ENCODE data around the gene TRHDE. TPM values are rescaled to one million over a fixed set of nuclear protein-coding genes. Genes with fewer than 3 reads are reported as not detected.
A peak's percentile ranks its signal among the peaks of the same experiment; 100 is the strongest.

TRHDE gene
- 34.9 TPM for total RNA-seq

- H3K27me3 ChIP-seq: peaks cover 7% of the 10 kb centered on the region
- TF ChIP-seq, protein P1, sequence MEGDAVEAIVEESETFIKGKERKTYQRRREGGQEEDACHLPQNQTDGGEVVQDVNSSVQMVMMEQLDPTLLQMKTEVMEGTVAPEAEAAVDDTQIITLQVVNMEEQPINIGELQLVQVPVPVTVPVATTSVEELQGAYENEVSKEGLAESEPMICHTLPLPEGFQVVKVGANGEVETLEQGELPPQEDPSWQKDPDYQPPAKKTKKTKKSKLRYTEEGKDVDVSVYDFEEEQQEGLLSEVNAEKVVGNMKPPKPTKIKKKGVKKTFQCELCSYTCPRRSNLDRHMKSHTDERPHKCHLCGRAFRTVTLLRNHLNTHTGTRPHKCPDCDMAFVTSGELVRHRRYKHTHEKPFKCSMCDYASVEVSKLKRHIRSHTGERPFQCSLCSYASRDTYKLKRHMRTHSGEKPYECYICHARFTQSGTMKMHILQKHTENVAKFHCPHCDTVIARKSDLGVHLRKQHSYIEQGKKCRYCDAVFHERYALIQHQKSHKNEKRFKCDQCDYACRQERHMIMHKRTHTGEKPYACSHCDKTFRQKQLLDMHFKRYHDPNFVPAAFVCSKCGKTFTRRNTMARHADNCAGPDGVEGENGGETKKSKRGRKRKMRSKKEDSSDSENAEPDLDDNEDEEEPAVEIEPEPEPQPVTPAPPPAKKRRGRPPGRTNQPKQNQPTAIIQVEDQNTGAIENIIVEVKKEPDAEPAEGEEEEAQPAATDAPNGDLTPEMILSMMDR (IDR thresholded peaks at IDR 0.05): no peak
- TF ChIP-seq POLR2AphosphoS5 (IDR thresholded peaks at IDR 0.05; ENCODE audit: insufficient read depth in 1 of 2, low read depth in 1 of 2): peak in 1 of 2 donors; percentile 51
- H3K36me3 ChIP-seq: no peaks in the 10 kb centered on the region
- no peaks in the 10 kb centered on the region for H3K9me3 ChIP-seq
- peak within 1 kb of the TSS; percentile 87 for H3K27ac ChIP-seq
- intact Hi-C loops (cut with DNase I): no loop called here
- no peak for DNase-seq (ENCODE audit: extremely low spot score in 2 of 2)
- H3K4me3 ChIP-seq: peak within 1 kb of the TSS; percentile 70 to 78
- peaks cover 12% of the 10 kb centered on the region for H3K4me1 ChIP-seq
These were observed at the start of gene TRHDE for GRCh38 chr12:72272091-72272661. Gene TRHDE (plus strand): TSS chr12:72272370. CDS start chr12:72272644, 274 bp downstream.

DNA sequence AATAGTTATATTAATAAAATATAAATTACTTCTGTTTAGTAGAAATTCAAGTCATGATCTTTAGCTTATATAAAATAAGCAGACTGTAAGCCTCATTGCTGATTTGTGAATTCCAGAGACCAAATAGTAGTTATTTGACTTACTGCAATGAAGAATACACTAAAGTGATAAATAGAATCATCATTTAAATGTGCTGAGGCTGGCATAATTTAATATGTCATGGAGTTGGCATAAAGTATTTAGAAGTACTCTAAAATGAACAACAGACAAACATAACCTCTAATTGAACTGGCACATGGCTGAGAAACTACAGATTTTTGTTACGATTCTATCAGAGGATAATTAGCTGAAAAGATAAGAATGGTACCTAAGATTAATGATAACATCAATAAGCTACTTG lies 45.7 kb upstream of the TRHDE start:
- TF ChIP-seq POLR2AphosphoS5 (IDR thresholded peaks at IDR 0.05; ENCODE audit: insufficient read depth in 1 of 2, low read depth in 1 of 2) (no peak), POLR2A (IDR thresholded peaks at IDR 0.05) (no peak)
- TF ChIP-seq, protein P1 (IDR thresholded peaks at IDR 0.05): no peak
- H3K4me3 ChIP-seq: no peak overlapping the region
- no peak overlapping the region for H3K27ac ChIP-seq
- no peaks in the 10 kb centered on the region for H3K27me3 ChIP-seq
- H3K9me3 ChIP-seq: no peaks in the 10 kb centered on the region
- no peak for DNase-seq (ENCODE audit: extremely low spot score in 2 of 2)
- H3K4me1 ChIP-seq: no peaks in the 10 kb centered on the region
- intact Hi-C loops (cut with DNase I): no loop called here
- H3K36me3 ChIP-seq: no peaks in the 10 kb centered on the region

- Histone ChIP-seq H3K36me3 (no peaks in the 10 kb centered on the region), H3K27me3 (no peaks in the 10 kb centered on the region), H3K27ac (no peak overlapping the region), H3K4me3 (no peak overlapping the region), H3K4me1 (no peaks in the 10 kb centered on the region), H3K9me3 (no peaks in the 10 kb centered on the region)
- no peak for DNase-seq (ENCODE audit: extremely low spot score in 2 of 2)
- intact Hi-C loops (cut with DNase I): no loop called here
- no peak for TF ChIP-seq POLR2AphosphoS5 (IDR thresholded peaks at IDR 0.05; ENCODE audit: insufficient read depth in 1 of 2, low read depth in 1 of 2)
- TF ChIP-seq, protein P1 (IDR thresholded peaks at IDR 0.05): no peak
- TF ChIP-seq POLR2A (IDR thresholded peaks at IDR 0.05): no peak
These were observed 43.7 kb upstream of the TRHDE start for GRCh38 chr12:72228424-72228823.

GRCh38 chr12:72230589-72230988 lies 41.6 kb upstream of the TRHDE start:
- no peaks in the 10 kb centered on the region for H3K9me3 ChIP-seq
- H3K27me3 ChIP-seq: no peaks in the 10 kb centered on the region
- TF ChIP-seq POLR2AphosphoS5 (IDR thresholded peaks at IDR 0.05; ENCODE audit: insufficient read depth in 1 of 2, low read depth in 1 of 2) (no peak), POLR2A (IDR thresholded peaks at IDR 0.05) (no peak)
- TF ChIP-seq, protein P1 (IDR thresholded peaks at IDR 0.05): no peak
- H3K27ac ChIP-seq: no peak overlapping the region
- no peak overlapping the region for H3K4me3 ChIP-seq
- no peak for DNase-seq (ENCODE audit: extremely low spot score in 2 of 2)
- intact Hi-C loops (cut with DNase I): no loop called here
- no peaks in the 10 kb centered on the region for H3K36me3 ChIP-seq
- no peaks in the 10 kb centered on the region for H3K4me1 ChIP-seq

DNA sequence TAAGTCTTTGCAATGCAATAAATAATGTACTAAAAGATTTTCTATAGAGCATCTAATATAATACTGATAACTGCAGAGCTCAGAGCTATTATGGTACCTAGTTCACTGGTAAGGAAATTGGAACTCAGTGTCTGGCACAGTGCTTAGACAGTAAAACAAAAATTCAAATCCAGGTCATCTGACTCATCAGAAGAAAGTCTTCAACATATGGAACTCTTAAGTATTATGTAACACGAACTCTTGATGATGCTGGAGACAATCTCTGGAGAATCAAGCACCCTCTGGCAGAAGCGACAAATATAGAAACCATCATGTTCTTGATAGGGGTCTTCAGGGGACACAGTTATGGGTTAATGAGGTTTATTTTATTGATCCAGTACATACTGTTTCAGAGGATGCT lies 37.3 kb upstream of the TRHDE start:
- Histone ChIP-seq H3K9me3 (no peaks in the 10 kb centered on the region), H3K27me3 (no peaks in the 10 kb centered on the region), H3K4me3 (no peak overlapping the region), H3K4me1 (no peaks in the 10 kb centered on the region), H3K27ac (no peak overlapping the region), H3K36me3 (no peaks in the 10 kb centered on the region)
- TF ChIP-seq POLR2A (IDR thresholded peaks at IDR 0.05): no peak
- intact Hi-C loops (cut with DNase I): no loop called here
- no peak for DNase-seq (ENCODE audit: extremely low spot score in 2 of 2)

Measured in vagina (tissue), 2 donors.